CD1c-positive myeloid dendritic cell (primary cell): ENCODE results near the gene LRRC71.
A peak's percentile ranks its signal among the peaks of the same experiment; 100 is the strongest.

Experiments used
- DNase-seq: peaks from one replicate; pipeline ENCODE4 v3.0.0-alpha.2; 2016; ENCODE audit errors: extremely low spot score

Gene LRRC71

GRCh38 chr1:156947127-156947526 lies 26.7 kb downstream of the LRRC71 start:
- DNase-seq = no peak

- no peak for DNase-seq
Observed at GRCh38 chr1:156947818-156948525, 27.5 kb downstream of the LRRC71 start.

DNA sequence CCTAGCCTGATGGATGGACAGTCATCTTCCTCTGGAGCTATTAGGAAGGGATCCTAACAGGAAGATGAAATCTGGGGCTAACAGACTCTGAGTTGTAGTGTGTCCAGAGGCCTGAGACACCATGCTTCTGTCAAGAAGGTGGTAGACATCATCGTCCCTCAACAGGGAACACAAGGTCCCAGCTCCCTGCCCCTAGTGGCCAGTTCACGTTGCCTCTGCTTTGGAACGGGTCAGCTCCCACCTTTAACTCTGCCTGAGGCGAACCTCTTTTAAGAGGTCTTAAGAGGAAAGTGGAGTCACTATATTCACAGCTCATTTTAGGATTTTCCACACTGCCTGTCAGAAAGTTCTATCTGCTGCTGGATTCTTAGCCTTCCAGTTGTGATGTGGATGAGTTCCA lies 28.3 kb downstream of the LRRC71 start:
- DNase-seq = no peak

DNA sequence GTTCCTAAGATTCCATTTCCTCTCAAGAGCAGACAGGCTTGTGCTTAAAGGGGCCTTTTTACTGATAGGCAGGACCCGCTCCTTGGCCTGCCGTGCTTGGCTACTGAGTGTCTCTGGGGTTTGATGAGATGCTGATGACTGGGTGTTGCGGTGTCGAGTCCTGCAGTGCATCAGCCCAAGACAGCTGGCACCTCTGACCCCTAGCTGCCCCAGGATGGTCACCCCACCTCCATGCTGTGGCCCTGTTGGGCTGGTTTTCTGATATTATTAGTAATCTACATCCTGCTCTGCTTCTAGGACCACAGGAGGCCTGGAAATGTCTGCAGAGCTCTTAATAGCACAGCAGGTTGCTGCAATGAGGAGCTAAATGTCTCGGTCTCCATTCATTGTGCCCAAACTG lies 28.7 kb downstream of the LRRC71 start:
- no peak for DNase-seq

- DNase-seq = no peak
Observed at GRCh38 chr1:156951371-156951770, 30.9 kb downstream of the LRRC71 start.

DNA sequence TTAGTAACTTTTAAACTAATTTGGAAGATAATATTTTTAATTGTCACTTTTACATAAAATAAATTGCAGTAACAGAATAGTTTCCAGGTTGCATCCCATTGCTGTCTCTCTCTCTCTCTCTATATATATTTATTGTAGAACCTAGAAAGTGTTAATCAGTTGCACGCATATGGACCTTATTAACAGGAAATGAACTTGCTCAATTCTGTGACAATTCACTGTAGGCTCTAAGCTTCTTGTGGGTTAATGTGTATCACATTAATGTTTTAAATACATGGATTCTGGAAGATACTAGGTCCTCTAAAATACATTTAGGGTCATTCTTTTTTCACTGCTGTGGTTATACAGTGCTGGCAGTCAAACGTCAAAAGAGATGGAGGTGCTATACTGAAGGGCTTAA lies 33.1 kb downstream of the LRRC71 start:
- DNase-seq = no peak

DNA sequence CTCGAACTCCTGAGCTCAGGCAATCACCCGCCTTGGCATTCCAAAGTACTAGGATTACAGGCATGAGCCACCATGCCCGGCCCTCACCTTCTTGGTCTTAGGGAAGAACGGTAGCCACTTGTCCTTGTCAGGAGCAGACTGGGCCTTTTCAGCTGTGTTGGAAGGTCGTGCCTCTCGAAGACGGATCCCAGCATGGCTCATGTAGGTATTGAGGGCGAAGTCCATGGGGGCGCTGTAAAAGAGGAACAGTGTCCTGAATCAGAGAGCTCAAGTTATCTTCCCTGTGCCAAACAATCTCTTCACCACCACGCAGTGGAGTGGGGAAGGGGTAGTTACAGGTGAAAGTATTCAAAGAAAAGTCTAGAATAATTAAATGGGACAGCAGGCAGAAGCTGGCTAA lies 35.9 kb downstream of the LRRC71 start:
- no peak for DNase-seq

DNA sequence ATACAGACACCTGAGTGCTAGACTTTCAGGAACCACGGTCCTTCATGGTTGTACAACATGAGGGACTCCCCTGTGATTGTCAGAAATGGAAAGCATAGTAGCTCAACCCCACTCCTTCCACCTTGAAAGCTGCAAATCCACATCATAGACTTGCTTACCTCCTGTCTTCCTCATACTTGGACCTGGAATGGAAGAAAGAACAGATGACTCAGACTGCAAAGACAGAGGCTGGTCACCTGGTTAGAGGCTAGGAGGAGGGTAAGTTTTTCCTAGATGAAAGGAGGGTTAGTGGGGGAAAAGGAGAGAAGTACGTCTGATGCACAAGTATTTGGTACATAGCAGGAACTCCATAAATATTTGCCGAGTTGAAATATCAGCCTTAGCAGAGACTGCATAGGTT lies 37.2 kb downstream of the LRRC71 start:
- DNase-seq = no peak

- DNase-seq = no peak
Observed at GRCh38 chr1:156958247-156958714, 37.8 kb downstream of the LRRC71 start.

DNA sequence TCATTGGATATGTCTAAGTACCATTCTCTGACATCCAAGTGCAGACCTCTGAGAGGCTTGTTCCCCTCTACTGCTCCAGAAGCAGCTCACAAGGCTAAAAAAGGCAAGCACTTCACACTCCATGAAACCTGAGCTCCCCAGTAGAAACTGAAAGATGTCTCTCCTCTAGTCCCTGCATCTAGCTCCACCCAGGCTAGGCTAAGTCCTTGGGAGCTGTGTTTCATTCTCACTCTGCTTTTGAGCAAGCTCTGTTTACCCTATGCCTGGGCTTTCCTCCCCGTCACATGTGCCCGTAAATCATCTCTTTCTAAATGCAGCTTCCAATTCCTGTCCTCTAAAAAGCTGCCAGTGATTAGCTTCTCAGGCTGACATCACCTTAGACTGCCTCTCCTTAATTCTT lies 39.0 kb downstream of the LRRC71 start:
- no peak for DNase-seq

- no peak for DNase-seq
Observed at GRCh38 chr1:156959925-156960324, 39.5 kb downstream of the LRRC71 start.

DNA sequence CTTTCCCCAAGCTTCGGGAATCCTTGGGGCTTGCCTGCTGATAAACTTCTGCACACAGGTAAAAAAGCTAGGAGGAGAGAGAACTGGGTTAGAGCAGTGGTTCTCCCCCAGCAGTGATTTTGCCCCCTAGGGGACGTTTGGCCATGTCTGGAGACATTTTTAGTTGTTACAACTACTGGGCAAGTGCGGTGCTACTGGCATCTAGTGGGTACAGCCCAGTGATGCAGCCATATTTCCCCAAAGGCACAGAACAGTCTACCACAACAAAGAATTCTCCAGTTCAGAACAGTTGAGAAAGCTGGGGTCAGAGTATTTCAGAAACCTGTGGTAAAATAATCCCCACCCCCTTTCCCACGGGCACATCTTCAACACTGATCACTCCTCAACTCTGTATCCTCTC lies 41.3 kb downstream of the LRRC71 start:
- DNase-seq = peak; percentile 12

DNA sequence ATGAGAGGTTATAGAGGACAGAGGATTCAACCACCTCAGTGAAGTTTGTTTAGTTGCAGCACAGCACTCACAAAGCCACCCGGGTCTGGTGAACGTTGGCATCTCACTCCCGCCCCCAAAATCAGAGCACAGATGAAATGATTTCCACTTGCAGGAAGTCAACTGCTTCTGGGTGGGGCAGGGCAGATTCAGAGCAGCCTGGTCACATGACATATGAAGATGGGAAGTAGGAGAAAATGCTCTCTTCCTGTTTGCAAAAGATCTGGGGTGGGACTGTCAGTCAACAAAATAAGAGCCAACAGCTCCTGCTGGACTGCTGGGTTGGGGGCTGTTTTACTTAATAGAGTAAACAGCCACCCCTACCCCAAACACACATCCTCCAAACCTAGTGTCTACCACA lies 43.2 kb downstream of the LRRC71 start:
- peak; percentile 70 for DNase-seq

GRCh38 chr1:156964441-156964840 lies 44.0 kb downstream of the LRRC71 start:
- DNase-seq = no peak

DNA sequence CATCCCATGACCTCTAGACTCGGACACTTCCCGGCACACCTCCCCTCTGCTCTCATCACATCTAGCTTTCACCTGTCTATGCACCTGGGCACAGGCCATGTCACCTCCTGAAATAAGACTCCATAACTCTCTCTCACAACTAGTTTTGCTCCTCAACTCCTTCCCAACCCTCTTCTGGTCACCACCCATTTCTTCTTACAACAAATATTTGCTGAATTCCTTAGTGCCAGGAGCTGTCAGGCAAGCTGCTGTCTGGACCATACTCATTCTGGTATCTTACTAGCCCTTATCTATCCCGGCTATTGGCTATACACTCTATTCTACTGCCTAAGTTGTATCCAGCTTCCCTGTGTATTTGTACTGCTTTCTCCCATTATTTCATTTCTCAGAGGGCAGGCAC lies 49.1 kb downstream of the LRRC71 start:
- DNase-seq = no peak

GRCh38 chr1:156970017-156970416 lies 49.6 kb downstream of the LRRC71 start:
- DNase-seq = no peak

GRCh38 chr1:156973417-156973816 lies 53.0 kb downstream of the LRRC71 start:
- DNase-seq = no peak

GRCh38 chr1:156975084-156975483 lies 54.7 kb downstream of the LRRC71 start:
- DNase-seq = no peak

- DNase-seq = no peak
Observed at GRCh38 chr1:156980551-156980950, 60.1 kb downstream of the LRRC71 start.
